CD4-positive, alpha-beta T cell treated with Interleukin-1 beta for 1 hour (primary cell): Measurements from ENCODE around the gene TP53.

Experiments used
- DNase-seq, 2 donors: peaks; one replicate each; pipeline ENCODE4 v3.0.0-alpha.2; 2020 to 2022

TP53 gene

DNA sequence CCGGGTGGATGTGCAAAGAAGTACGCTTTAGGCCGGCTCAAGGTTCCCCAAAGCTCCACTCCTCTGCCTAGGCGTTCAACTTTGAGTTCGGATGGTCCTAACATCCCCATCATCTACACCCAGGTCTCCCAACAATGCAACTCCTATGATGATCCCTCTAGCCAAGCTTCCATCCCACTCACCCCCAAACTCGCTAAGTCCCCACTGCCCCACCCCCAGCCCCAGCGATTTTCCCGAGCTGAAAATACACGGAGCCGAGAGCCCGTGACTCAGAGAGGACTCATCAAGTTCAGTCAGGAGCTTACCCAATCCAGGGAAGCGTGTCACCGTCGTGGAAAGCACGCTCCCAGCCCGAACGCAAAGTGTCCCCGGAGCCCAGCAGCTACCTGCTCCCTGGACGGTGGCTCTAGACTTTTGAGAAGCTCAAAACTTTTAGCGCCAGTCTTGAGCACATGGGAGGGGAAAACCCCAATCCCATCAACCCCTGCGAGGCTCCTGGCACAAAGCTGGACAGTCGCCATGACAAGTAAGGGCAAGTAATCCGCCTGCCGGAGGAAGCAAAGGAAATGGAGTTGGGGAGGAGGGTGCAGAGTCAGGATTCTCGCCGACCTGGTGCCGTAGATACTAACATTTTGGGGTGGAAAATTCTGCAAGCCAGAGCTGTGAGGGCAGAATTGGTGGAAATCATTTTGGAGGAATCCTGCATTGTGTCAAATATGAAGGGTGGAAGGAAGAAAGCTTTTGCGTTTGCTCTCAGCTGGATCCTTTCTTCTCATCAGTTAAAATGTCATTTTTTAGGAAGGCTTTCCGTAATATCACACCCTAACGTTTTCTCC lies at the start of gene TP53:
TP53 (minus strand) TSS at position 419 of the 836 bp plus-strand sequence. CDS start 10,896 bp downstream, outside the sequence.
- DNase-seq = peak; percentile 91 to 92

DNA sequence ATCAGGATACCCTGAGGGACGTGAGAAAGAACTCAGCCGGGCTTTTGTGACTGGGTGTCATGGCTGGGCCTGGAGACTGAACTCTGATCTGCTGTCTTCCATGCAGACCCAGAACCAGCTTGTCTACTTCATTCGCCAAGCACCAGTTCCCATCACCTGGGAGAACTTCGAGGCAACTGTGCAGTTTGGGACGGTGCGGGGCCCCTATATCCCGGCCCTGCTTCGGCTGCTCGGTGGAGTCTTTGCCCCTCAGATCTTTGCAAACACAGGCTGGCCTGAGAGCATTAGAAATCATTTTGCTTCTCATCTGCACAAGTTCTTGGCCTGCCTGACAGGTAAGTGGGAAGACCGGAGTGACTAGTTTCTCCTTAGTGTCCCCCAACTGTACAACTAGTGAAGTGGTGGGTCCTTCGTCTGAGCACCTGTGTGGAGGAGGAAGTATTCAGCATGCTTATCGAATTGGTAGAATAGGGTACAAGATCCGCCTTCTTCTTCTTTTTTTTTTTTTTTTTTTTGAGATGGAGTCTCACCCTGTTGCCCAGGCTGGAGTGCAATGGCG lies 45.8 kb upstream of the TP53 start:
- DNase-seq = no peak

DNA sequence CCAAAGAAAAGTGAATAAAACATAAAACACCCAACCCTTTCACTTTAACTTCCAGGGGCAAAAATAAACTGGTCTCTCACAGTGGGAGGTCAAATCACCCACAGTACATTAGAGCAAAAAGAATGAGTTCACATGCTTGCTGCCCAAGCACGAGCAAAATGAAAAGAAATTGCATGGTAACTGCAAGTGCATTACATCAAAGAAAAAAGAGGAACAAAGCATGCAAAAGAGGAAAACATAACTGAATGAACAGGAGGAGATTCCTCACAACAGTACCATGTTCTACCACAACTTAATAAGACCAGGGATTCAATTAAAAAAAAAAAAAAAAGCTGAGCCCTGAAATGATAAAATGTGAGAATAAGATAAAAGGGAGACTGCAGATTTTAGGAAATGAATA lies 42.5 kb upstream of the TP53 start:
- DNase-seq = no peak

DNA sequence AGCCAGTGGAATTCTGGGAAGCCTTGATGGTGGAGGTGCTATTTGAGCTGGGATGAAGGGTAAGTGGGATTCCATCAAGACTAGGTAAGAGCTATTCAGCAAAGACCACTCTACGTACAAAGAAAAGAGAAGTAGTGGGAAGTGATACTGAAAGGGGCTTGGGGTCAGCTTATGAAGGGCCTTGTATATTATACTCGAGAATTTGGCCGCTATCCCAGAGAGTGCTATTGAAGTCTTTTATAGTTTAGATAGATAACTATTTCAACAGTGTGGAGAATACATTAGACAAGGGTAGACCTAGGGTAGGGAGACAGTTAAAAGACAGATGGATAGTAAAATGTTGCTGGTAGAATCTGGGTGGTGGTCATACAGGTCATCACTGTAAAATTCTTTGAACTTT lies 40.6 kb upstream of the TP53 start:
- DNase-seq = no peak

DNA sequence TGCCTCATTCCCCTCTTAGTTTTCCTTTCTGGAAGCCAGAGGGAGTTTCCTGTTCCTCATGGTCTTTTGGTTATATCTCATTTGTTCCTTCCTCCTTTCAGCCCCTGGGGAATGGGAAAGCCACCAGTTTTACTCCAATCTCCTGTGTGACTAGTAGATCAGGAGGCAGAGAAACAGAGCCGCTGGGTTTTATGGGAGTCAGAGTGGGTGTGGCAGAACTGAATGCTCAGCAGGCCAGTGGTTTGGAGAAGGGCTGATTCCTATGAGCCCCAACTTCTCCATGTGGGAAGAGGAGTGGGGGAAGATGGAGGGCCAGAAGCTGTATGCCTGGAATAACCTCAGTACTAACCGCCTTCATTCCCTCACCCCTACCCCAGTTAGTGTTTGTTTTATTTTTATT lies 34.3 kb upstream of the TP53 start:
- no peak for DNase-seq

DNA sequence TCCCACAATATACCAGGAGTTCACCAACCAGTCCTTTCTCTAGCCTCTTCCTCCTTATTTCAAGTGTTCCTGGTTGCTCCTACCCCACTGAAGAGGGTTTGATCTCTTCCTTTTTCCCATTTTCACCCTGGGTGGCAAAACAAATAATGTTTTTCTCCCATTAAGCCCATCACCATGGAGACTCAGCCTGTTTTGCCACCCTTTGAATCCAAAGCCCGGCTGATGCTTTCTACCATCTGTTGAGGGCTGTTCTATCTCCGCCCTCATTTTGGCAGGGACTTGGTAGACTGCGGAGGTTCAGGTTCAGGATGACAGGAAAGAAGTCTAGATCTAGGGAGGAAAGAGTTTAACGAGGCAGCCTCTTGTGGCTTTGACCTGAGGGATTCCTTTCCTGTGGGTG lies 32.8 kb upstream of the TP53 start:
- no peak for DNase-seq

DNA sequence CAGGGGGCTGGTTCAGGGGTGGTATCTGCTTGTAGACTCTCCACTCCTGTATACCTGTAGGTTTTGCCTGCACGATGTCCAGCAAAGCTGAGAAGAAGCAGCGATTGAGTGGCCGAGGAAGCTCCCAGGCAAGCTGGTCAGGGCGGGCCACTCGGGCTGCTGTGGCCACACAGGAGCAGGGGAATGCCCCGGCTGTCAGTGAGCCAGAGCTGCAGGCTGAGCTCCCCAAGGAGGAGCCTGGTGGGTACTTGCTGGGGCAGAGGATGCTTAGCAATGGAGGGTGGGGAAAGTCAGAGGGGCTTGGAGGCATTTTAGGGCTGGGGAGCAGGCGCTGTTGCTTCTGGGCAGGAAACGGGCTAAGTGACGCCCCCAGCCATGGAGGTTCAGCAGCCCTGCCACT lies 32.4 kb upstream of the TP53 start:
- no peak for DNase-seq

DNA sequence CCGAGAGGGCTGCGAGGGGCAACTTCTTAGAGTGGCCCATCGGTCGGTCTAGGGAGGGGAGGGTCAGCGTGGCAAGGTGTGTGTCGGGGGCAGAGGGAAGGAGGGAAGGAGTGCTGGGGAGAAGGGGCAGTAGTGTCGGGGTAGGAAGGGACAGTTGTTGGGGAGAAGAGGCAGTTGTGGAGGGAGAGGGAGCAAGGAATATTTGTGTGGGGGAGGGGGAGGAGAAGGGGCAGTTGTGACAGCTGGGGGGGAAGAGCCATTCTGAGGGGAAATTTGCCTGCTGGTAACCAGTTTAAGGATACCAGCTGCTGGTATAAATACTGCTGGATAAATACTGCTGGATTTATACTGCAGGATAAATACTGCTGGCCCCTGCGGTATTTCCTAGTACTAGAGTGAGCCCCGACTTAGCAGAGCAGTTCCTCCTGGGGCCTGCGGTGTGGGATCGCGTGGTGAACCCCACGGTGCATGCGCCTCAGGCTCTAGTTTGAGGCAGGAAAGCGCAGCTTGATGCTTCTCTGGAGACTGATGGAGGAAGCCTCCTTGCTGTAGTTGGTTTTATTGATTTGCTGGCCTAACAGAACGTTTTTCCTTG lies 30.6 kb upstream of the TP53 start:
- no peak for DNase-seq

DNA sequence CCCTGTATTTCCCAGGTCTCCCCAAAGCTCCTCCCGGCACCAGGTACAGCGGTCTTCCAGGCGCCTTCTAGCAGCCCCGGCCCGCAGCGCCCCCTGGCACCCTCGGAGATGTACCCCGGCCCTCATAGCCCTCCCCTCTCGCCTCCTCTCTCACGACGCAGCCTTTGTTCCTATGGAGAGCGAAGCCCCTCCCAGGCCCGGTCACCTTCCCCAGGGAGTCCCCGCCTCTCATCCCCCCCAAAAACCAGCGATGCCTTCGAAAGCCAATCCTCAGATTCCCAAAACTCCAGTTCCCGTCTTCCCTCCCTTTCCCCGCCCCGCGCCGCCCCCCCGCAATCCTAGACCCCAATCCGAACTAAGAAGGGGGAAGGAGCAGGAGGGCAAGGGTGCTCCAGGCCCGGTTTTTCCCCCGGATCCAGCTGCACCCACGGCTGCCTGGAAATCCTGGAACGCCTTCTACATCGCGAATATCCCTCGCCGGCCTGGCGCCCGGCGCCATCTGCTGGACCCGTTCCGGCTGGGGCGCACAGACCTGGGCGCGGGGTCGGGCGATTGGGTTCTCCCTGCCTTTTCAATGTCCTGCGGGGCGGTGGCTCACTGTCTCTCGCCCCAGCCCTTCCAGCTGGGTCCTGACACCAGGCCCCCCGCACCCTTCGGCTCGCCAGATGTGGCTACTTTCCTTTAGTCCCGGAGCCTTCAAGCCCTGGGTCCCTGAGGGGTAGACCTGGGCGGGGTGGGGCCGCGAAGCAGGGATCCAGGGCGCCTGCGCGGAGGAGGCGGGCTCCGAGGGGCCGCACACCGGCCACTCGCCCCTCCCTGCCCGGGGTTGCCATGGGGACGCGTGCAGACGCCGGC lies 29.8 kb upstream of the TP53 start, which contains the start of gene DNAH2:
DNAH2 (plus strand) TSS at position 844 of the 855 bp plus-strand sequence. CDS start 1,991 bp downstream, outside the sequence.
- peak in 1 of 2 donors; percentile 26 for DNase-seq

DNA sequence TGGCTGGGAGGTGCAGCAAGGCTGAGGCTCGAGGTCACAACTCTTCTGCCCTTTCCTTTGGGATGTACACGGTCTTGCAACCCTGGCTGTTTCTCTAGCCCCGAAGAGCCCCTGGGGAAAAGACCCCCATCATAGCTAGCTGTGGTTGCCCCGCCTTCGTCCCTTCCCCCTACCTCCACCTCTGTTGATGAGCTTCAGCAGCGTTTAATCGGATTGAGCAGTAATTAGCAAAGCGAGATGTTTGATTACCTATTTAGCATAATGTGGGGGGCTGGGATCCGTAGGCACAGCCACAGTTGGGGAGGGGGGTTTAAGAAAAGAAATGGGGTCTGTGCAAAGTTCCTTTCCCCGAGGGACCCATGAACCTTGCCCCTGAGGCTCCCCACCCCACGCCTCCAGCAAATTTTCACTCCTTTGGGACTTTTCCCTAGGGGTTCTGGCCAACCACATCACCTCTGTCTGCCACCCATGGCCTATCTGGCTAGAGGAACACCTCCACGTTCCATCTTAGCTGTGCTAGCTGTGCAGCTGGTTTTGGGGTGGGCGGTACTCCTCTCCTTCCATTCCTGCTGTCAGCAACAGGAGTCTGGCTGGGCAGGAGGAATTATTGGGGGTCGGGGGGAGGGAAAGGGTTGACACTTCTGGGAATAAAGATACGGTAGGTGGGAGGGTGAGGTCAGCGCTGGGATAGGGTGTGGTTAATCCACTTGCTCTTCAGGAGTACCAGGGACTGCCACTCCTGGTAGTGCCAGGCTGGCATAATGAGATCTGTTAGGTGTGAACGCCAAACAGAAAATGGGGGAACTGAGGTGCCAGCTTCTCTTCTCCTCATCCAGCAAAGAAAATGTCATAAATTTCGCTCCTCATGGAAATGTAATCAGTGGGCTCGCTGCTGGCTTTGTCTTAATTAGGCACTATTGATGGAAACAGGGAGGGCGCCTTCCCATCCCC lies 28.9 kb upstream of the TP53 start:
- DNase-seq = no peak

DNA sequence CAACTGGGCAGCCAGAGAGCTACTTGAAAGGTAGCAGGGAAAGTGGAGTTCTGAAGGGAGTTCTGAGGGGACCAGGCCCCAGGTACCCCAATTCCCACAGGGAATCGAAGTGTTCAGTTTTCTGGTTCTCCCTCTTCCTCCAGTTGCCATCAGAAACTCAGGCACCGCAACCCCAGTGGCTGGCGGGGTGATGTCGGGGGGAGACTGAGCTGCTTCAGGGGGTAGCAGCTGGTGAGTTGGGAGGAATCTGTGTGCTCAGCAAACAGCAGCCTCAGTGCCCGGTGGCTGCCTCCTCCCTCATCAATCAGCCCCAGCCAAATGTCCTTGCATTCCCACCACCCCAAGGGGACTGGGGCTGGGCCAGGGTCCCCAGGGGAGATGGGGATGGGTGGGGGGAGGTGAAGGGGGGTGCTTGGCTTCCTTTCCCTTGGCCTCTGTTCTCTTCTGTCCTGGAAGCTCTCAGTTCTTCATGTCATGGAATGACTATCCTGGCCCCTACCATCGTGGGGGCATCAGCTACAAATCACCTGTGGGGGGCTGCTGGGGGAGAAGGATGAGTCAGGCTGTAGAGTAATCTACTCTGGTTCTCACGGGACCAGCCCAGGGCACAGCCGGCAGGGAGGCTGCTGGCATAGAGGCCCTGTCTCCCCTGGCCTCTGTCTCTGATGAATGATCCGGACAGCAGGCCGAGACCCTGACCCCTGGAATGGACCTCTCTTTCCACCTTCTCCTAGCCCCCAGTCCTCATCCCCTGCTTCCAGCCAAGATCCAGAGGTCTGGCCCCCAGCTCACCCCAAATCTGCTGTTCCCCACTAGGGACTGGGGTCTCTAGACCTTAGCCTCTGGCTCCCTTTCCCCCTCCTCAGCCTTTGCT lies 27.7 kb upstream of the TP53 start:
- DNase-seq = no peak

DNA sequence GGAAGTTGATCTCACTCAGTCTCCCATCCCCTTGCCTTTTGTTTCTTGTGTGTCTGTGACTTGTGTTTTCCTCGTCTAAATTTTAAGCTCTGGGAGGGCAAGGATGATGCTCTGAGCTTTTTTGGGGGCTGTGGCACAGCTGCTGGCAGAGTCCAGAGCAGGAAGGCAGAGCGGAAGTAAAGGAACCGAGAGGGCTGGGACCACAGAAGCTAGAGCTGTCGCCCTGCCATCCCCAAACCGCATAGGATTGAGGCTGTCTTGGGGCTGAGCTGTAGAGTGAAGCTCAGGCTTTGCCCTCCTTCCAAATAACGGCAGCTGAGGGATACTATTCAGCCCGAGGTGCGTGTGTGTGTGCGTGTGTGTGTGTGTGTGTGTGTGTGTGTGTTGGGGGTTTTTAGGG lies 26.5 kb upstream of the TP53 start:
- DNase-seq = no peak

DNA sequence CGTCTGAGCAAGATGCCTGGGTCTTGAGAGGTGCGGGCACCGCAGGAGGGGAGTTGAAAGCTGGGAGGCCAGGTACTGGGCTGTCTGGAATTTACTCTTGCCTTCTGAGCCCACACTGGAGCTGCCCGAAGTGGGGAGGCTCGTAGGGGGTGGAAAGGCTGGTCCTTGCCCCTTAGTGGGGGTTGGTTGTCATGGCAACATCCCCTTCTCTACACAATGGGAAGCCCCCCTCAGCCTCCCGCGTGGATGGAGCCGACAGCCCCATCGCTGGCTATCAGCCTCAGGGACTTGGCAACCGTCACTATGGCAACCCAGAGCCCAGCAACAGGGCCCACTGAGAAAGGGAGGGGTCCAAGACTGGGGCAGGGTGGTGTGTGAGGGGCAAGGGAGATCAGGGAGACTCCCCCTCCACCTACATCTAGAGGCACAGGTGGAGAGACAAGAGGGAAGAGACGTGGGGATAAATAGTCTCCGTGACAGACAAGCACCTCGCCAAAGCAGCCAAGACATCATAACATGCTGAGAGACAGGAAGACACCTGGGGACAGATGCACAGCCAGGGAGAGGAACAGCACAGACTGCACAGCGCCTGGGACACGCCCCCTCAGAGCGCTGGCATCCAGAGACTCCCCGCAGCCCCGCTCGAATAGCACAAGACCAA lies 25.0 kb upstream of the TP53 start:
- DNase-seq = no peak

DNA sequence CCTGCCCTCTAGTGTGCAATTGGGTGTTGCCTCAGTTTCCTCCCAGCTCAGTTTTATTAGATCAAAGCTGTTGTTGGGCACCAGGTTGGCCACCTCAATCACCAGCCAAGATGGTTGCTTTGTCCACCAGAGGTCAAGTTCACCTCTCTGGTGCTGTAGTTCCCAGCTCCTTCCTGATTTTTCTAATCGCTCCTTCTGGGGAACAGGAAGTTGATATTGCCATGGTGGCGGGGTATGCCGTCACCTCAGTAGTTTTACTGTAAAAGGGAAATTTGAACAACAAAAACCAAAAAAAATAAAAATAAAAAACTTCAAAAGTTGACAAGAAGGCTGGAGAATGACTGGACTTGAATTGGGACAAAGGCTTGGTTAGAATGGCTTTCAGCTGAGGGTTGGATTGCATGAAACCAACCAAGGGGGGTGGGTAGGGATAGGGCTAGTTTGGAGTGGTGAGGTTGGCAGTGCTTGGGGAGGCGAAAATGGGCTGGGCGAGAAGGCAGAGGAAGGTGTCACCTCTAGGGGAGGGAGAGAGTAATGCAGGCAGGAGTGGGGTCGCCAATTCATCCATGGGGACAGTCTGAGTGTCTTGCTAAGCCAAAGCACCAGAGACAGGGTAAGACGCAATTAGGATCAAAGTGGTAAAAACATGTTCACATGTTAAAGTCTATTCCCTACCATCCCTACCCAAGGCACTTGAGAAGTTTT lies 23.9 kb upstream of the TP53 start:
- no peak for DNase-seq

DNA sequence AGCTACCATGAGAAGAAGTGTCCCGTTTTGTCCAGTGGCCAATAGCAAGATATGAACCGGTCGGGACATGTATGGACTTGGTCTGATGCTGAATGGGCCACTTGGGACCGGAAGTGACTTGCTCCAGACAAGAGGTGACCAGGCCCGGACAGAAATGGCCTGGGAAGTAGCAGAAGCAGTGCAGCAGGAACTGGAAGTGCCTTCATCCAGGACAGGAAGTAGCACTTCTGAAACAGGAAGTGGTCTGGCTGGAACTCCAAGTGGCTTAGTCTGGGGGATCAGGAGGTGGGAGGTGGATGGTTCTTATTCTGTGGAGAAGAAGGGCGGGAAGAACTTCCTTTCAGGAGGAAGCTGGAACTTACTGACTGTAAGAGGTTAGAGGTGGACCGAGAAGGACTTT lies 23.0 kb upstream of the TP53 start:
- DNase-seq = peak in 1 of 2 donors; percentile 14

DNA sequence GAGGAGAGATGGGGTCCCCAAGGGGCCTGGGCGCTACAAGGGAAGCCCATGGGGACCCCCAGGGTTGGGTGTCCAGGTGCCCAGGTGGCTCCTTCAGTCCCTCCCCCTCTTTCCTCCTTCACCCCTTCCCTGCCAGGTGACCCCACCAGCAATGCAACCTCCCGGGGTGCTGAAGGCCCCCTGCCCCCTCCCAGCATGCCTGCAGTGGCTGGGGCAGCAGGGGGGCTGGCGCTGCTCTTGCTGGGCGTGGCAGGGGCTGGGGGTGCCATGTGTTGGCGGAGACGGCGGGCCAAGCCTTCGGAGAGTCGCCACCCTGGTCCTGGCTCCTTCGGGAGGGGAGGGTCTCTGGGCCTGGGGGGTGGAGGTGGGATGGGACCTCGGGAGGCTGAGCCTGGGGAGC lies 21.7 kb upstream of the TP53 start:
- no peak for DNase-seq

DNA sequence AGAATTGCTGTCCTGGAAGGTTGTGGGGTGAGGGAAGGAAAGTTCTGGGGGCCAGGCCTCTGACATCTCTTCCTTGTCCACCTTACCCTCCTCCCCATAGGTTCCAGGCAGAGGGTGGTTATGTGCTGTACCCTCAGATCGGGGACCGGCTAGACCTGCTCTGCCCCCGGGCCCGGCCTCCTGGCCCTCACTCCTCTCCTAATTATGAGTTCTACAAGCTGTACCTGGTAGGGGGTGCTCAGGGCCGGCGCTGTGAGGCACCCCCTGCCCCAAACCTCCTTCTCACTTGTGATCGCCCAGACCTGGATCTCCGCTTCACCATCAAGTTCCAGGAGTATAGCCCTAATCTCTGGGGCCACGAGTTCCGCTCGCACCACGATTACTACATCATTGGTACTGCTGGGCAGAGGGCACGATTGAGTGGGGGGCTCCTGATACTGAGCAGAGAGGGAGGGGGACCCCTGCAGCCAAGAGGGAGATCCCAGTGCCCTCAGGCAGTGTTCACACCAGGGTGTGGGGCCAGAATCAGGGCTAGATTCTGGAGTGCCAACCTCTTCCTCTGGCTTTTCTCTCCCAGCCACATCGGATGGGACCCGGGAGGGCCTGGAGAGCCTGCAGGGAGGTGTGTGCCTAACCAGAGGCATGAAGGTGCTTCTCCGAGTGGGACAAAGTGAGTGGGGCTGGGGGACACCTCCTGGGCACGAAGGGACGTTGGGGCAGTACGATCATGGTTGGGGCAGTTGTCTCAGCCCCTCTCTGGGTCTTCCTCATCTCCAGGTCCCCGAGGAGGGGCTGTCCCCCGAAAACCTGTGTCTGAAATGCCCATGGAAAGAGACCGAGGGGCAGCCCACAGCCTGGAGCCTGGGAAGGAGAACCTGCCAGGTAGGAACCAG lies 20.8 kb upstream of the TP53 start:
- no peak for DNase-seq

DNA sequence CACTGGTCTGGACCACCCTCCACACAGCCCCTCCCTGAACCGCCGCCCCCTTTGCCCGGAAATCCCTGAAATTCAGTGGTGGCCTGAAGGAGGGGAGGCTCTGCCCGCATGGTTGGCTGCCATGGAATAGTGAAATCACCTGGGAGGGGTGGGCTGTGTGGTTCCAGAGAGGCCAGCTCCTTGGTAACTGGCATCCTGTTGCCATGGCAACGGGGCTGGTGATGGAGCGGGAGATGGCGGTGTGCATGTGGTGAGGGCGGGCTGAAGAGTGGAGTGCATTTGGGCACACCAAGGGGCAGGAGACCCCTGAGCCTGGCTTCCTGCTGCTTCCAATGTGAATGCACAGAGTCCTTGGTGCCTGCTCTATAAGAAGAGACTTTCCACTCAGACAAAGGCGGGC lies 20.2 kb upstream of the TP53 start:
- DNase-seq = no peak
